GM12878 (cell line): ENCODE results near the gene TRPV5. TPM values are rescaled to one million over a fixed set of nuclear protein-coding genes. Genes with fewer than 3 reads are reported as not detected.

Experiments
- ATAC-seq: fragments of 200-7000 bp; cut with Tn5 transposase; 3 replicates; pipeline ENCODE4 v1.9.1; 2020; ENCODE audit warnings: mild to moderate bottlenecking, moderate library complexity
- Bru-seq: library from RNA; stranded (reverse); fragments of 400-500 nt; gene quantifications from one replicate; lab custom pipeline; 2021; lab: Mats Ljungman, UMichigan
- BruChase-seq, 2 experiments: library from RNA; stranded (reverse); fragments of 400-500 nt; gene quantifications; one replicate each; lab custom pipeline; 2021; lab: Mats Ljungman, UMichigan
- BruUV-seq: library from RNA; stranded (reverse); fragments of 400-500 nt; replicated peaks from 2 replicates; lab custom pipeline; 2021; lab: Mats Ljungman, UMichigan
- CTCF ChIA-PET: fragments of 300-600 bp; sonication (Branson Sonifier 250); formaldehyde crosslinking; extraction: SDS; loops from one replicate; lab custom pipeline; 2021; ENCODE audit warnings: inconsistent platforms; lab: Yijun Ruan, JAX
- POLR2A ChIA-PET: fragments of 350-600 bp; formaldehyde crosslinking; extraction: SDS; loops from one replicate; lab custom pipeline; 2021; ENCODE audit warnings: inconsistent platforms; lab: Charles Lee
- RAD21 ChIA-PET: fragments of 300-600 bp; sonication (Branson Sonifier 250); formaldehyde crosslinking; loops from one replicate; lab custom pipeline; 2023; ENCODE audit warnings: antibody characterized with exemption; ENCODE audit not compliant: unreplicated experiment; lab: Charles Lee
- SMC1A ChIA-PET: fragments of 300-600 bp; sonication (Branson Sonifier 250); formaldehyde crosslinking; loops from one replicate; lab custom pipeline; 2023; ENCODE audit not compliant: unreplicated experiment, uncharacterized antibody; lab: Charles Lee
- DNase-seq: peaks from one replicate; pipeline ENCODE4 v3.0.0-alpha.2; 2011; ENCODE audit warnings: low read depth, low spot score
- FAIRE-seq: peaks from 3 replicates; lab custom pipeline; 2011; peaks lifted over from hg19 to GRCh38; lab: Jason Lieb, UNC
- H2AFZ ChIP-seq: 2 replicates; pipeline ENCODE4 v1.6.0; 2011; ENCODE audit warnings: low read depth, low read length, control low read depth; ENCODE audit not compliant: control insufficient read depth
- H3K27ac ChIP-seq: 2 replicates; pipeline ENCODE4 v1.5.1; 2011; ENCODE audit warnings: control low read depth; ENCODE audit not compliant: control insufficient read depth, insufficient read depth
- H3K27me3 ChIP-seq, 2 experiments: replicated peaks in 1 of 2; 2 replicates each; pipeline versions ENCODE4 v1.6.0 to v1.6.1; 2011; ENCODE audit warnings: low read length in 1 of 2; ENCODE audit not compliant: control insufficient read depth in 2 of 2, insufficient read depth in 2 of 2
- H3K36me3 ChIP-seq, 2 experiments: 2 replicates each; pipeline ENCODE4 v1.5.1; 2011; ENCODE audit warnings: low read length in 1 of 2; ENCODE audit not compliant: control insufficient read depth in 2 of 2, insufficient read depth in 2 of 2
- H3K4me1 ChIP-seq: 2 replicates; pipeline ENCODE4 v1.6.1; 2011; ENCODE audit warnings: mild to moderate bottlenecking, low read length, moderate library complexity, mixed read lengths; ENCODE audit not compliant: control insufficient read depth, insufficient read depth
- H3K4me2 ChIP-seq: 2 replicates; pipeline ENCODE4 v1.6.0; 2011; ENCODE audit warnings: control low read depth; ENCODE audit not compliant: control insufficient read depth, insufficient read depth
- H3K4me3 ChIP-seq: fragments of 200-600 bp; sonication (generic); 2 replicates; pipeline ENCODE4 v1.5.1; 2016
- H3K79me2 ChIP-seq: 2 replicates; pipeline ENCODE4 v1.6.0; 2011; ENCODE audit warnings: low read length; ENCODE audit not compliant: control insufficient read depth, insufficient read depth
- H3K9ac ChIP-seq: 2 replicates; pipeline ENCODE4 v1.8.0; 2011; ENCODE audit warnings: low read length, control low read depth, mixed read lengths; ENCODE audit not compliant: control insufficient read depth, insufficient read depth
- H3K9me3 ChIP-seq: replicated peaks from 3 replicates; pipeline ENCODE4 v1.5.1; 2011; ENCODE audit warnings: mild to moderate bottlenecking, low read length; ENCODE audit not compliant: control insufficient read depth, insufficient read depth
- H4K20me1 ChIP-seq: 2 replicates; pipeline ENCODE4 v1.6.0; 2011; ENCODE audit not compliant: control insufficient read depth, insufficient read depth
- ASH2L ChIP-seq: fragments of 300-600, 200-600 bp; sonication (generic); IDR thresholded peaks from 2 replicates; pipeline ENCODE4 v1.6.1; 2017; ENCODE audit warnings: low read depth, mild to moderate bottlenecking, borderline replicate concordance
- BACH1 ChIP-seq: fragments of 450-650 bp; IDR thresholded peaks from 2 replicates; pipeline ENCODE4 v1.6.1; 2017; ENCODE audit warnings: mild to moderate bottlenecking, borderline replicate concordance
- CBFB ChIP-seq: IDR thresholded peaks from 2 replicates; pipeline ENCODE4 v1.6.1; 2016; ENCODE audit warnings: antibody characterized with exemption, low read depth
- CBX5 ChIP-seq: sonication (generic); IDR thresholded peaks from 2 replicates; pipeline ENCODE4 v1.6.1; 2016; ENCODE audit warnings: low read depth, moderate library complexity, mild to moderate bottlenecking, inconsistent platforms
- DPF2 ChIP-seq: fragments of 450-650 bp; IDR thresholded peaks from 2 replicates; pipeline ENCODE4 v1.6.1; 2017; ENCODE audit warnings: mild to moderate bottlenecking
- FOXM1 ChIP-seq: IDR thresholded peaks from 2 replicates; pipeline ENCODE4 v1.6.1; 2012; ENCODE audit warnings: low read depth, mild to moderate bottlenecking, inconsistent platforms, low read length, moderate library complexity
- HDAC6 ChIP-seq: fragments of 200-600 bp; sonication (generic); IDR thresholded peaks from one replicate; pipeline ENCODE4 v1.8.0; 2017; ENCODE audit warnings: antibody characterized with exemption; ENCODE audit not compliant: unreplicated experiment
- IRF4 ChIP-seq: IDR thresholded peaks from 2 replicates; pipeline ENCODE4 v1.6.1; 2011; ENCODE audit warnings: low read depth, low read length
- MAX ChIP-seq: IDR thresholded peaks from 2 replicates; pipeline ENCODE4 v1.6.1; 2012; ENCODE audit warnings: low read depth, low read length, improper control_type of control experiment
- MYC ChIP-seq: IDR thresholded peaks from 2 replicates; pipeline ENCODE4 v1.6.1; 2011; ENCODE audit warnings: mild to moderate bottlenecking, low read length, moderate library complexity, inconsistent platforms; ENCODE audit not compliant: insufficient read depth, insufficient replicate concordance, insufficient read length, severe bottlenecking
- NR2C2 ChIP-seq: IDR thresholded peaks from 2 replicates; pipeline ENCODE4 v1.6.1; 2011; ENCODE audit warnings: borderline replicate concordance, low read depth; ENCODE audit not compliant: control insufficient read depth, insufficient read length
- POLR2A ChIP-seq: IDR thresholded peaks from 2 replicates; pipeline ENCODE4 v1.6.1; 2011; ENCODE audit warnings: low read depth, mild to moderate bottlenecking, low read length
- SMC3 ChIP-seq: IDR thresholded peaks from 2 replicates; pipeline ENCODE4 v1.6.1; 2011; ENCODE audit warnings: low read length, improper control_type of control experiment, borderline replicate concordance
- SUPT20H ChIP-seq: IDR thresholded peaks from 2 replicates; pipeline ENCODE4 v1.6.1; 2011; ENCODE audit warnings: low read depth, mild to moderate bottlenecking, low read length, moderate library complexity, borderline replicate concordance; ENCODE audit not compliant: control insufficient read depth
- USF2 ChIP-seq: IDR thresholded peaks from 2 replicates; pipeline ENCODE4 v1.6.1; 2011; ENCODE audit warnings: low read depth, low read length, improper control_type of control experiment, borderline replicate concordance
- ZNF24 ChIP-seq: fragments of 450-650 bp; IDR thresholded peaks from 2 replicates; pipeline ENCODE4 v1.6.1; 2017; ENCODE audit warnings: antibody characterized with exemption, mild to moderate bottlenecking
- WGBS: methylation state at CpG from one replicate; pipeline ENCODE4 v1.1.6; 2016; ENCODE audit warnings: low lambda C conversion rate; ENCODE audit not compliant: insufficient replicate concordance, insufficient coverage; ENCODE audit errors: missing lambda C conversion rate; 5-methylcytosine and 5-hydroxymethylcytosine counted together
- in situ Hi-C: fragments of 300-500 bp; cut with MboI; formaldehyde crosslinking; loops from 9 replicates; pipeline ENCODE4 v1.14.3; 2018; ENCODE audit warnings: mixed read lengths
- intact Hi-C: fragments of 100-400 bp; cut with micrococcal nuclease; formaldehyde crosslinking; loops from one replicate; pipeline ENCODE4 v1.14.2; 2022; ENCODE audit not compliant: unreplicated experiment
- long read RNA-seq, 2 experiments: library from polyadenylated mRNA; unstranded; transcript quantifications; one replicate each; pipeline ENCODE4 v2.0.0, GENCODE V29; 2019 to 2020
- polyA minus RNA-seq, 3 experiments: library from RNA; depleted of rRNA, polyadenylated mRNA; stranded (reverse); fragments of >200 nt; gene quantifications; 2 replicates each; pipeline ENCODE4 v1.2.3, GENCODE V29; 2011
- polyA plus RNA-seq, 11 experiments: library from polyadenylated mRNA; depleted of rRNA in 4 of 11; unstranded in 6 of 11; stranded (reverse) in 5 of 11; fragments of >200 nt; fragmentation: Nextera tagmentation in 4 of 11; fragmentation: Illumina TruSeq in 1 of 11; extraction: Ambion mirVana in 4 of 11; extraction: Trizol in 1 of 11; gene quantifications; 1 replicate in 1 of 11; 2 replicates in 10 of 11; pipeline versions ENCODE4 v1.2.1 to v1.2.3, GENCODE V29; 2011 to 2016; ENCODE audit warnings: inconsistent platforms in 2 of 11, missing spikeins in 2 of 11, low read depth in 1 of 11
- total RNA-seq, 4 experiments: library from RNA; depleted of rRNA in 3 of 4; stranded (reverse); fragments of >200 nt in 3 of 4; fragmentation: Illumina TruSeq in 1 of 4; extraction: Trizol in 1 of 4; gene quantifications; 2 replicates each; pipeline versions ENCODE4 v1.2.1 to v1.2.3, GENCODE V29; 2013 to 2021
- TF ChIP-seq, protein P1 (sequence below): fragments of 450-650 bp; IDR thresholded peaks from 2 replicates; pipeline ENCODE4 v1.6.1; 2016; ENCODE audit warnings: mild to moderate bottlenecking
- TF ChIP-seq, protein P2 (sequence below): fragments of 450-650 bp; IDR thresholded peaks from 2 replicates; pipeline ENCODE4 v1.6.1; 2018; ENCODE audit warnings: borderline replicate concordance, mild to moderate bottlenecking; ENCODE audit not compliant: partially characterized antibody

Gene TRPV5
- total RNA-seq (2013; cell fraction: nucleolus; rRNA removed) = 0.47 and 0.50 TPM in 2 replicates
- total RNA-seq (2014; rRNA removed) (not detected in 2 replicates), total RNA-seq (2014; rRNA removed; fragmentation: Illumina TruSeq; extraction: Trizol) (not detected in 2 replicates), total RNA-seq (2021) (not detected in 2 replicates), polyA plus RNA-seq (2011; rRNA removed) (not detected in 2 replicates), polyA plus RNA-seq (2014; fragmentation: Illumina TruSeq; extraction: Trizol) (not detected in 2 replicates), polyA plus RNA-seq (2014; fragmentation: Nextera tagmentation; extraction: Ambion mirVana) (not detected), polyA plus RNA-seq (2014; rRNA removed) (not detected in 2 replicates), polyA plus RNA-seq (2016; fragmentation: Nextera tagmentation; extraction: Ambion mirVana) (not detected), polyA minus RNA-seq (2011; rRNA and poly(A)+ RNA removed) (0.37 TPM in 1 of 2 replicates, not detected in the other), Bru-seq, nascent RNA (percentile 17 among the genes with signal in this experiment), BruChase-seq, experiment 1, labeled RNA remaining after a 6-hour chase (percentile 27 among the genes with signal in this experiment), BruChase-seq, experiment 2, labeled RNA remaining after a 2-hour chase (percentile 25 among the genes with signal in this experiment)
- polyA plus RNA-seq (2011; ENCODE audit: low read depth) = not detected
- polyA plus RNA-seq (2011; cell fraction: cytosol; rRNA removed) = not detected in 2 replicates
- not detected in 2 replicates for polyA plus RNA-seq (2011; cell fraction: nucleus; rRNA removed)
- polyA plus RNA-seq (2012) = not detected in 2 replicates
- polyA minus RNA-seq (2011; cell fraction: cytosol; rRNA and poly(A)+ RNA removed) = not detected in 2 replicates
- polyA minus RNA-seq (2011; cell fraction: nucleus; rRNA and poly(A)+ RNA removed) = 0.12 TPM in 1 of 2 replicates, not detected in the other
- long read RNA-seq, experiment 1 = 0 reads
- long read RNA-seq, experiment 2 = 0 reads

DNA sequence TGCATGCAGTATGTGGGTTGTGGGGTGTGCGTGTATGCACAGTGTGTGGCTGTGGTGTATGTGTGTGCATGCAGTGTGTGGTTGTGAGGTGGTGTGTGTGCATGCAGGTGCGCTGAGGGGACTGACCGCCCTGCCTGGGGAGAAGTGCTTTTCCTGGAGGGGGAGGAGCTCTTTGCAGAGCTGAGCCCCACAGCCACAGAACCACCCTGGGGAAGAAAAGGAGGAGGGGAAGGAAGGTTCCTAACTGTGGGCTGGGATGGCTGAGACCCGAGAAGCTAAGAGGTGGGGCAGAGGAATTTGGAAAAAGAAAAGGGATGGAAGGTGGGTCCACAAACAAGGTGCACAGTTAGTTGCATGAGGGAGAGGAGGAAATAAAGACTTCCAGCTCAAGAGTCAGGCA, at the start of gene TRPV5:
TRPV5 (minus strand) TSS at position 123 of the 400 bp plus-strand sequence. CDS start 287 bp downstream, outside the sequence.
- in situ Hi-C loops = no loop called here
- TF ChIP-seq CBX5 (no peak), ZNF24 (no peak), MAX (no peak), NR2C2 (no peak), DPF2 (no peak), MYC (no peak), SUPT20H (no peak), IRF4 (no peak), HDAC6 (no peak), USF2 (no peak), SMC3 (no peak), CBFB (no peak), ASH2L (no peak), BACH1 (no peak), POLR2A (no peak), FOXM1 (no peak)
- TF ChIP-seq, protein P1, sequence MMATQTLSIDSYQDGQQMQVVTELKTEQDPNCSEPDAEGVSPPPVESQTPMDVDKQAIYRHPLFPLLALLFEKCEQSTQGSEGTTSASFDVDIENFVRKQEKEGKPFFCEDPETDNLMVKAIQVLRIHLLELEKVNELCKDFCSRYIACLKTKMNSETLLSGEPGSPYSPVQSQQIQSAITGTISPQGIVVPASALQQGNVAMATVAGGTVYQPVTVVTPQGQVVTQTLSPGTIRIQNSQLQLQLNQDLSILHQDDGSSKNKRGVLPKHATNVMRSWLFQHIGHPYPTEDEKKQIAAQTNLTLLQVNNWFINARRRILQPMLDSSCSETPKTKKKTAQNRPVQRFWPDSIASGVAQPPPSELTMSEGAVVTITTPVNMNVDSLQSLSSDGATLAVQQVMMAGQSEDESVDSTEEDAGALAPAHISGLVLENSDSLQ = no peak
- TF ChIP-seq, protein P2, sequence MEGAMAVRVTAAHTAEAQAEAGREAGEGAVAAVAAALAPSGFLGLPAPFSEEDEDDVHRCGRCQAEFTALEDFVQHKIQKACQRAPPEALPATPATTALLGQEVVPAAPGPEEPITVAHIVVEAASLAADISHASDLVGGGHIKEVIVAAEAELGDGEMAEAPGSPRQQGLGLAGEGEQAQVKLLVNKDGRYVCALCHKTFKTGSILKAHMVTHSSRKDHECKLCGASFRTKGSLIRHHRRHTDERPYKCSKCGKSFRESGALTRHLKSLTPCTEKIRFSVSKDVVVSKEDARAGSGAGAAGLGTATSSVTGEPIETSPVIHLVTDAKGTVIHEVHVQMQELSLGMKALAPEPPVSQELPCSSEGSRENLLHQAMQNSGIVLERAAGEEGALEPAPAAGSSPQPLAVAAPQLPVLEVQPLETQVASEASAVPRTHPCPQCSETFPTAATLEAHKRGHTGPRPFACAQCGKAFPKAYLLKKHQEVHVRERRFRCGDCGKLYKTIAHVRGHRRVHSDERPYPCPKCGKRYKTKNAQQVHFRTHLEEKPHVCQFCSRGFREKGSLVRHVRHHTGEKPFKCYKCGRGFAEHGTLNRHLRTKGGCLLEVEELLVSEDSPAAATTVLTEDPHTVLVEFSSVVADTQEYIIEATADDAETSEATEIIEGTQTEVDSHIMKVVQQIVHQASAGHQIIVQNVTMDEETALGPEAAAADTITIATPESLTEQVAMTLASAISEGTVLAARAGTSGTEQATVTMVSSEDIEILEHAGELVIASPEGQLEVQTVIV = no peak

More for the DNA sequence above, at the start of gene TRPV5:
- Histone ChIP-seq H3K4me1 (no peaks in the 10 kb centered on the region), H2AFZ (no peak within 1 kb of the TSS), H3K4me3 (no peak within 1 kb of the TSS), H3K4me2 (no peak within 1 kb of the TSS), H3K36me3 (no peaks in the 10 kb centered on the region), H3K9ac (no peak within 1 kb of the TSS), H3K27me3 (no peaks in the 10 kb centered on the region; a peak in 2 of 4 replicates), H3K79me2 (no peaks in the 10 kb centered on the region), H3K27ac (no peak within 1 kb of the TSS), H4K20me1 (no peaks in the 10 kb centered on the region), H3K9me3 (no peaks in the 10 kb centered on the region)
- 14% methylated on average over 4 of the region's 4 CpGs for whole genome bisulfite sequencing
- ChIA-PET CTCF (interaction anchor here (1.3 kb wide), 1 partner anchor 53 kb away, joined by 4 read pairs; no protein-coding TSS in a partner anchor), RAD21 (no interaction called here), SMC1A (no interaction called here), POLR2A (no interaction called here)
- intact Hi-C loops = no loop called here
- FAIRE-seq (no peak), ATAC-seq (no peak), DNase-seq (no peak)
- BruUV-seq = no TSS peak
